Measurements from ENCODE around the gene RXRA. TPM values are rescaled to one million over a fixed set of nuclear protein-coding genes. Genes with fewer than 3 reads are reported as not detected.

RXRA gene
- polyA plus RNA-seq, 1 of the 3 experiments (the other 2 are of a cell fraction) = 7.6 TPM

DNA sequence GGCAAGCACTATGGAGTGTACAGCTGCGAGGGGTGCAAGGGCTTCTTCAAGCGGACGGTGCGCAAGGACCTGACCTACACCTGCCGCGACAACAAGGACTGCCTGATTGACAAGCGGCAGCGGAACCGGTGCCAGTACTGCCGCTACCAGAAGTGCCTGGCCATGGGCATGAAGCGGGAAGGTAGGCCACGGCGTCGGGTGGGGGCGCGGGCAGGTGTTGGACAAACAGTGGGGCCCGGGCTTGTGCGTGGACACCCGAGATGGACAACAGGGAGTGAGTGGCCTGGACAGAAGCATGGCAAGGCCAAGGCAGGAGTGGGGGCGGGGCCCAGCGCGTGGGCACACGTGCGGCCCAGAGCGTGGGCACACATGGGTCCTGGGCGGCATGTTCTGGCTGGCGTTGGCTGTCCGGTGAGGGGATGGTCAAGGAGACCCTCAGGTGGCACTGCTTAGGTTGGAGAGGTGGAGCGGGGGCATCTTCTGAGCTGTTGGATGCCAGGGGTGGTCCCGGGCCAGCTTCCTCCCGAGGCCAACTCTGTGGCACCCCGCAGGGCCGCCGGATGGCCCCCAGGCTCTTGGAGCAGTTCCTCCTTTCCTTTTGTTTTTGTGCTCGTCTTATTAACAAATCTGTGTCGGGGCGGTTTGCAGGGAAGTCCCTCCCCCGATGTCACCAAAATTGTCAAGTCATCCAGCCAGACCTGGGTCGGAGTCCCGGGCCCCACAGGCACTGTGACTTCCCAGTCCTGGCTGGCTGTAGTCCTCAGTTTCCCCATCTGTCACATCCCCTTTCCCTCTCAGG is 82.9 kb downstream of the RXRA start:
- TF ChIP-seq FOSL2 (IDR thresholded peaks at IDR 0.05; ENCODE audit: borderline replicate concordance, low read depth) (no peak), NRF1 (IDR thresholded peaks at IDR 0.05; ENCODE audit: low read depth, low read length) (no peak), YY1 (IDR thresholded peaks at IDR 0.05; ENCODE audit: low read depth) (no peak), RFX5 (IDR thresholded peaks at IDR 0.05; ENCODE audit: low read length) (no peak), JUND (IDR thresholded peaks at IDR 0.05) (no peak), CHD2 (IDR thresholded peaks at IDR 0.05; ENCODE audit: low read length, partially characterized antibody) (no peak), TAF1 (IDR thresholded peaks at IDR 0.05; ENCODE audit: borderline replicate concordance, low read depth, low read length) (no peak), TEAD4 (IDR thresholded peaks at IDR 0.05; ENCODE audit: borderline replicate concordance, insufficient read depth) (no peak), RCOR1 (IDR thresholded peaks at IDR 0.05; ENCODE audit: low read length) (no peak)
- TF ChIP-seq, protein P1, sequence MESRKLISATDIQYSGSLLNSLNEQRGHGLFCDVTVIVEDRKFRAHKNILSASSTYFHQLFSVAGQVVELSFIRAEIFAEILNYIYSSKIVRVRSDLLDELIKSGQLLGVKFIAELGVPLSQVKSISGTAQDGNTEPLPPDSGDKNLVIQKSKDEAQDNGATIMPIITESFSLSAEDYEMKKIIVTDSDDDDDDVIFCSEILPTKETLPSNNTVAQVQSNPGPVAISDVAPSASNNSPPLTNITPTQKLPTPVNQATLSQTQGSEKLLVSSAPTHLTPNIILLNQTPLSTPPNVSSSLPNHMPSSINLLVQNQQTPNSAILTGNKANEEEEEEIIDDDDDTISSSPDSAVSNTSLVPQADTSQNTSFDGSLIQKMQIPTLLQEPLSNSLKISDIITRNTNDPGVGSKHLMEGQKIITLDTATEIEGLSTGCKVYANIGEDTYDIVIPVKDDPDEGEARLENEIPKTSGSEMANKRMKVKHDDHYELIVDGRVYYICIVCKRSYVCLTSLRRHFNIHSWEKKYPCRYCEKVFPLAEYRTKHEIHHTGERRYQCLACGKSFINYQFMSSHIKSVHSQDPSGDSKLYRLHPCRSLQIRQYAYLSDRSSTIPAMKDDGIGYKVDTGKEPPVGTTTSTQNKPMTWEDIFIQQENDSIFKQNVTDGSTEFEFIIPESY (IDR thresholded peaks at IDR 0.05; ENCODE audit: borderline replicate concordance, low read depth) = no peak
- TF ChIP-seq, protein P2, sequence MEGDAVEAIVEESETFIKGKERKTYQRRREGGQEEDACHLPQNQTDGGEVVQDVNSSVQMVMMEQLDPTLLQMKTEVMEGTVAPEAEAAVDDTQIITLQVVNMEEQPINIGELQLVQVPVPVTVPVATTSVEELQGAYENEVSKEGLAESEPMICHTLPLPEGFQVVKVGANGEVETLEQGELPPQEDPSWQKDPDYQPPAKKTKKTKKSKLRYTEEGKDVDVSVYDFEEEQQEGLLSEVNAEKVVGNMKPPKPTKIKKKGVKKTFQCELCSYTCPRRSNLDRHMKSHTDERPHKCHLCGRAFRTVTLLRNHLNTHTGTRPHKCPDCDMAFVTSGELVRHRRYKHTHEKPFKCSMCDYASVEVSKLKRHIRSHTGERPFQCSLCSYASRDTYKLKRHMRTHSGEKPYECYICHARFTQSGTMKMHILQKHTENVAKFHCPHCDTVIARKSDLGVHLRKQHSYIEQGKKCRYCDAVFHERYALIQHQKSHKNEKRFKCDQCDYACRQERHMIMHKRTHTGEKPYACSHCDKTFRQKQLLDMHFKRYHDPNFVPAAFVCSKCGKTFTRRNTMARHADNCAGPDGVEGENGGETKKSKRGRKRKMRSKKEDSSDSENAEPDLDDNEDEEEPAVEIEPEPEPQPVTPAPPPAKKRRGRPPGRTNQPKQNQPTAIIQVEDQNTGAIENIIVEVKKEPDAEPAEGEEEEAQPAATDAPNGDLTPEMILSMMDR (IDR thresholded peaks at IDR 0.05) = no peak
- TF ChIP-seq, protein P3, sequence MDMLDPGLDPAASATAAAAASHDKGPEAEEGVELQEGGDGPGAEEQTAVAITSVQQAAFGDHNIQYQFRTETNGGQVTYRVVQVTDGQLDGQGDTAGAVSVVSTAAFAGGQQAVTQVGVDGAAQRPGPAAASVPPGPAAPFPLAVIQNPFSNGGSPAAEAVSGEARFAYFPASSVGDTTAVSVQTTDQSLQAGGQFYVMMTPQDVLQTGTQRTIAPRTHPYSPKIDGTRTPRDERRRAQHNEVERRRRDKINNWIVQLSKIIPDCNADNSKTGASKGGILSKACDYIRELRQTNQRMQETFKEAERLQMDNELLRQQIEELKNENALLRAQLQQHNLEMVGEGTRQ (IDR thresholded peaks at IDR 0.05; ENCODE audit: borderline replicate concordance, low read depth, low read length) = no peak
- TF ChIP-seq, protein P4, sequence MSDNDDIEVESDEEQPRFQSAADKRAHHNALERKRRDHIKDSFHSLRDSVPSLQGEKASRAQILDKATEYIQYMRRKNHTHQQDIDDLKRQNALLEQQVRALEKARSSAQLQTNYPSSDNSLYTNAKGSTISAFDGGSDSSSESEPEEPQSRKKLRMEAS (IDR thresholded peaks at IDR 0.05; ENCODE audit: low read depth) = no peak
- no peaks in the 10 kb centered on the region for H3K9me2 ChIP-seq
- no peak overlapping the region for H3K4me3 ChIP-seq (ENCODE audit: low read depth in 2 of 2, low read length in 1 of 2)
- peaks cover 8% of the 10 kb centered on the region for H4K20me1 ChIP-seq (ENCODE audit: insufficient read depth)
- ChIA-PET POLR2A (interaction anchor here (0.7 kb wide), 1 partner anchor 16 kb away, joined by 3 read pairs; no protein-coding TSS in a partner anchor), CTCF (interaction anchor here (0.6 to 3.8 kb wide), 5 partner anchors 34 to 244 kb away, joined by 3 to 21 read pairs (median 4); partner anchors contain the start of gene RNU6ATAC)
- no peaks in the 10 kb centered on the region for H3K27me3 ChIP-seq (ENCODE audit: insufficient read depth)
- peaks cover 7% of the 10 kb centered on the region for H3F3A ChIP-seq (replicated peaks; ENCODE audit: insufficient read depth)
- H3K9ac ChIP-seq = no peak overlapping the region
- H3K4me2 ChIP-seq = no peak overlapping the region
- no peaks in the 10 kb centered on the region for H3K9me3 ChIP-seq
- peaks cover 6% of the 10 kb centered on the region; the same call in 1 of the 2 replicates for H3K79me2 ChIP-seq (ENCODE audit: insufficient read depth)
- no peak overlapping the region for H3K27ac ChIP-seq (ENCODE audit: low read depth in 2 of 2, low read length in 1 of 2)
- H2AFZ ChIP-seq (ENCODE audit: low read depth) = no peak overlapping the region
- 94% methylated on average over 29 of the region's 40 CpGs for WGBS (ENCODE audit: low lambda C conversion rate)
- DNase-seq = no peak
- no peaks in the 10 kb centered on the region for H3K36me3 ChIP-seq (replicated peaks in 1 of 2; ENCODE audit: control insufficient read depth in 1 of 2, insufficient read depth in 2 of 2, low read length in 1 of 2)
- peaks cover 40 to 44% of the 10 kb centered on the region in 2 experiments for H3K4me1 ChIP-seq (ENCODE audit: control insufficient read depth in 1 of 2, insufficient read depth in 2 of 2, low read depth in 1 of 2, low read length in 1 of 2)
